Tibial artery (tissue), 4 donors: ENCODE measurements around the gene GATA6.

Source experiments
- DNase-seq, 2 donors: peaks; one replicate each; pipeline ENCODE4 v3.0.0-alpha.2; 2019
- H3K27ac ChIP-seq, 2 donors: fragments of 200-600 bp; sonication (generic) in 1 of 2; 1 replicate in 1 of 2; 2 replicates in 1 of 2; pipeline ENCODE4 v1.5.1; 2018 to 2019; ENCODE audit warnings: mild to moderate bottlenecking in 1 of 2
- H3K27me3 ChIP-seq, 2 donors: fragments of 200-600 bp; sonication (generic) in 1 of 2; one replicate each; pipeline versions ENCODE4 v1.5.1 to v1.6.0; 2016 to 2019
- H3K36me3 ChIP-seq, 3 donors: fragments of 200-600 bp; sonication (generic) in 2 of 3; one replicate each; pipeline ENCODE4 v1.5.1; 2016 to 2019; ENCODE audit warnings: mild to moderate bottlenecking in 2 of 3
- H3K4me1 ChIP-seq, 4 donors: fragments of 200-600 bp; sonication (generic) in 2 of 4; 1 replicate in 3 of 4; 2 replicates in 1 of 4; pipeline ENCODE4 v1.5.1; 2016 to 2019
- H3K4me3 ChIP-seq, 2 donors: fragments of 200-600 bp; sonication (generic) in 1 of 2; 1 replicate in 1 of 2; 2 replicates in 1 of 2; pipeline ENCODE4 v1.5.1; 2018 to 2019; ENCODE audit warnings: mild to moderate bottlenecking in 2 of 2
- H3K9me3 ChIP-seq, 3 donors: fragments of 200-600 bp; sonication (generic) in 1 of 3; one replicate each; pipeline ENCODE4 v1.5.1; 2016 to 2019
- intact Hi-C: fragments of 100-400 bp; cut with DNase I; formaldehyde crosslinking; loops from one replicate; pipeline ENCODE4 v1.15.0; 2023; ENCODE audit warnings: low total_unique reads
- TF ChIP-seq, protein P1 (sequence below), 2 experiments: fragments of 200-600 bp in 1 of 2; fragments of 450-650 bp in 1 of 2; IDR thresholded peaks; one replicate each; pipeline ENCODE4 v1.5.1; 2017 to 2019; ENCODE audit warnings: antibody characterized with exemption in 2 of 2, mild to moderate bottlenecking in 1 of 2, moderate library complexity in 1 of 2

GATA6 gene

GRCh38 chr18:22132763-22133162 is 36.6 kb upstream of the GATA6 start:
- intact Hi-C loops: no loop called here
- Histone ChIP-seq H3K36me3 (no peaks in the 10 kb centered on the region), H3K4me1 (no peaks in the 10 kb centered on the region), H3K9me3 (no peaks in the 10 kb centered on the region), H3K27ac (no peak overlapping the region), H3K4me3 (no peak overlapping the region), H3K27me3 (no peaks in the 10 kb centered on the region)
- no peak for DNase-seq
- TF ChIP-seq, protein P1, sequence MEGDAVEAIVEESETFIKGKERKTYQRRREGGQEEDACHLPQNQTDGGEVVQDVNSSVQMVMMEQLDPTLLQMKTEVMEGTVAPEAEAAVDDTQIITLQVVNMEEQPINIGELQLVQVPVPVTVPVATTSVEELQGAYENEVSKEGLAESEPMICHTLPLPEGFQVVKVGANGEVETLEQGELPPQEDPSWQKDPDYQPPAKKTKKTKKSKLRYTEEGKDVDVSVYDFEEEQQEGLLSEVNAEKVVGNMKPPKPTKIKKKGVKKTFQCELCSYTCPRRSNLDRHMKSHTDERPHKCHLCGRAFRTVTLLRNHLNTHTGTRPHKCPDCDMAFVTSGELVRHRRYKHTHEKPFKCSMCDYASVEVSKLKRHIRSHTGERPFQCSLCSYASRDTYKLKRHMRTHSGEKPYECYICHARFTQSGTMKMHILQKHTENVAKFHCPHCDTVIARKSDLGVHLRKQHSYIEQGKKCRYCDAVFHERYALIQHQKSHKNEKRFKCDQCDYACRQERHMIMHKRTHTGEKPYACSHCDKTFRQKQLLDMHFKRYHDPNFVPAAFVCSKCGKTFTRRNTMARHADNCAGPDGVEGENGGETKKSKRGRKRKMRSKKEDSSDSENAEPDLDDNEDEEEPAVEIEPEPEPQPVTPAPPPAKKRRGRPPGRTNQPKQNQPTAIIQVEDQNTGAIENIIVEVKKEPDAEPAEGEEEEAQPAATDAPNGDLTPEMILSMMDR (IDR thresholded peaks at IDR 0.05): no peak

DNA sequence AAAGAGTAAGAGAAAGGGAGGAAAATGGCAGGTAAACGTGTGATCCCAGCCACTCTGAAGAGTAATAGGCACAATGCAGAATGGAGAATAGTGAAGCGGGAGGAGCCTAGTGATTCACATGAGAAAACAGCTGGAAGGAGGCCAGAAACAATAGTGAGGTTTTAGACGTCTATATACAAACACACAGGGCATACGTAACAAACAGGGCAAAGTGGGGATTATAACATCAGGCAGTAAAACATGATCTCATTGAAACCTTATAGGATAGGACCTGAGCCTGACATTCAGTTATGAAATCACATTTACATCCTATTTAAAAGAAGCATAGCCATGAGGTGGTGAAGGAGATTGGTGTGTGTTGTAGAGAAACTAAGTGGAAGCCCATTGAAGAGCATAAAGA is 33.0 kb upstream of the GATA6 start:
- H3K4me3 ChIP-seq: no peak overlapping the region
- no peaks in the 10 kb centered on the region for H3K9me3 ChIP-seq
- intact Hi-C loops: no loop called here
- TF ChIP-seq, protein P1 (IDR thresholded peaks at IDR 0.05): no peak
- no peaks in the 10 kb centered on the region for H3K36me3 ChIP-seq
- H3K4me1 ChIP-seq: no peaks in the 10 kb centered on the region
- no peaks in the 10 kb centered on the region for H3K27me3 ChIP-seq
- DNase-seq: no peak
- H3K27ac ChIP-seq: no peak overlapping the region

DNA sequence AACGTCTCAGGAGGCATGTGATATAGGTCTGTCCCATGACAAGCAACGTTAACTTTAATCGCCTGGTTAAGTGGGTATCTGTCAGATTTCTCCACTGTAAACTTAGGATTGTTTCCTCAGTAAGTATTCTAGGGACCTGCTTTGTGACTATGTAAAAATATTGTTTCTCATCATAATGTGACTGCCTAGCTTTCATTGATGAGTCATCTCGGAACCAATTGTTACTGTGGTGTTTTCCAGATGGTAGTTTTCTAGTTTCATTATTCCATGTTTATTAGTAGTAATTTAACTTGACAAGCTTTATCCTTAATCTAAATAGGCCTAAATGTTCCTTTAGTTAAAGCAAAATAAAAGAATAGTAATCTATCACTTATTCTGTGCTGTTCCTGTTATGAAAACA is 28.2 kb upstream of the GATA6 start:
- intact Hi-C loops: loop anchor here (5.0 kb wide), 1 partner anchor 621 kb away; no protein-coding TSS in a partner anchor
- Histone ChIP-seq H3K4me3 (no peak overlapping the region), H3K36me3 (no peaks in the 10 kb centered on the region), H3K27me3 (no peaks in the 10 kb centered on the region), H3K27ac (no peak overlapping the region), H3K9me3 (no peaks in the 10 kb centered on the region), H3K4me1 (no peaks in the 10 kb centered on the region)
- TF ChIP-seq, protein P1 (IDR thresholded peaks at IDR 0.05): no peak
- DNase-seq: no peak

GRCh38 chr18:22143347-22144340 is 25.7 kb upstream of the GATA6 start:
- Histone ChIP-seq H3K4me1 (no peaks in the 10 kb centered on the region), H3K36me3 (no peaks in the 10 kb centered on the region), H3K27ac (no peak overlapping the region), H3K4me3 (no peak overlapping the region), H3K27me3 (no peaks in the 10 kb centered on the region), H3K9me3 (no peaks in the 10 kb centered on the region)
- TF ChIP-seq, protein P1 (IDR thresholded peaks at IDR 0.05): no peak
- no peak for DNase-seq
- intact Hi-C loops: loop anchor here (5.0 kb wide), 1 partner anchor 619 kb away; no protein-coding TSS in a partner anchor

DNA sequence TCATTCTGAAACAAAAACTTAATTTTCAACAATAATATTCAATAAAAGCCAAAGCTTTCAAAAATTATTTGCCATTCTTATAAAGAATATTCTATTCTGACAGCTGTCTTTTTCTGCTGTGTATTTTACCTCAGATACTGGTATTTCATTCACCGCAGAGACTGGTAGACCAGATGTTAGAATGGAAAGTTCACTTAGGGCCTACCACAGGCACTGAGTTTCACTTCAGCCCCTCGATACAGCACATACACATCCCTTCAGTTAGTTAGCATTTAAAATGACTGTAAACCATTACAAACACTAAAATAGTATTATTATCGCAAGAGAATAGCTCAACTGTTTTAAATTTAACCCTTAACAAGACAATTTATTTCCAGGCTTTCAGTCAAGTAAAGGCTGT is 24.2 kb upstream of the GATA6 start:
- Histone ChIP-seq H3K36me3 (no peaks in the 10 kb centered on the region), H3K9me3 (no peaks in the 10 kb centered on the region), H3K27ac (no peak overlapping the region), H3K4me1 (no peaks in the 10 kb centered on the region), H3K27me3 (no peaks in the 10 kb centered on the region), H3K4me3 (no peak overlapping the region)
- DNase-seq: no peak
- intact Hi-C loops: no loop called here
- TF ChIP-seq, protein P1 (IDR thresholded peaks at IDR 0.05): no peak
